Measurements from ENCODE around the gene BOD1L2.

The BOD1L2 gene

DNA sequence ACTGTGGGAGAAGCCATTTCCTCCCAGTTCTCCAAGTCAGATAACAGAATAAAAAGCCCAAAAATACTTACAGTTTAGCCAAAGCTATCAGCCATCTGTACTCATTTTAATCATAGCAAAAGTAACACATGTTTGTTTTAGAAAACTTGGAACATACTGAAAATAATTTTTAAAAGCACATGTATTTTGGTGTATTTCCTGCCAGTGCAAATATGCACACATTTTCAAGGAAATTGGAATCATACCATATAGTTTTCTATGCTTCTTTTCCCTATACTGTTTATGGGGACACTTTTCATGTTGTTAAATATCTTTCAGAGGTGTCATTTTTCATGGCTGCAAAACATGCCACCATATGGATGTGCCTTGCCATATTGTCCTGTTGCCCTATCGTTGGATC, 51.2 kb downstream of the BOD1L2 start:
- Histone ChIP-seq H3K27ac (ENCODE audit: low read length) (no peak overlapping the region), H3K9me3 (ENCODE audit: insufficient read depth, low read depth, low read length) (no peaks in the 10 kb centered on the region; the same call in 1 of the 2 replicates), H3K4me1 (ENCODE audit: insufficient read depth, low read length) (no peaks in the 10 kb centered on the region), H3K4me3 (ENCODE audit: low read length) (no peak overlapping the region), H3K36me3 (ENCODE audit: insufficient read depth, low read depth, low read length) (no peaks in the 10 kb centered on the region), H3K27me3 (ENCODE audit: insufficient read depth, low read length) (no peaks in the 10 kb centered on the region), H3K9ac (ENCODE audit: low read depth, low read length) (no peak overlapping the region)
